ENCODE data around the gene EIF5A2. TPM values are rescaled to one million over a fixed set of nuclear protein-coding genes. Genes with fewer than 3 reads are reported as not detected.

Gene EIF5A2
- total RNA-seq, 1 donor from 2014 or later, result 6.7 TPM

GRCh38 chr3:170866499-170866898 lies 41.9 kb downstream of the EIF5A2 start:
- TF ChIP-seq, protein P1, sequence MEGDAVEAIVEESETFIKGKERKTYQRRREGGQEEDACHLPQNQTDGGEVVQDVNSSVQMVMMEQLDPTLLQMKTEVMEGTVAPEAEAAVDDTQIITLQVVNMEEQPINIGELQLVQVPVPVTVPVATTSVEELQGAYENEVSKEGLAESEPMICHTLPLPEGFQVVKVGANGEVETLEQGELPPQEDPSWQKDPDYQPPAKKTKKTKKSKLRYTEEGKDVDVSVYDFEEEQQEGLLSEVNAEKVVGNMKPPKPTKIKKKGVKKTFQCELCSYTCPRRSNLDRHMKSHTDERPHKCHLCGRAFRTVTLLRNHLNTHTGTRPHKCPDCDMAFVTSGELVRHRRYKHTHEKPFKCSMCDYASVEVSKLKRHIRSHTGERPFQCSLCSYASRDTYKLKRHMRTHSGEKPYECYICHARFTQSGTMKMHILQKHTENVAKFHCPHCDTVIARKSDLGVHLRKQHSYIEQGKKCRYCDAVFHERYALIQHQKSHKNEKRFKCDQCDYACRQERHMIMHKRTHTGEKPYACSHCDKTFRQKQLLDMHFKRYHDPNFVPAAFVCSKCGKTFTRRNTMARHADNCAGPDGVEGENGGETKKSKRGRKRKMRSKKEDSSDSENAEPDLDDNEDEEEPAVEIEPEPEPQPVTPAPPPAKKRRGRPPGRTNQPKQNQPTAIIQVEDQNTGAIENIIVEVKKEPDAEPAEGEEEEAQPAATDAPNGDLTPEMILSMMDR (IDR thresholded peaks at IDR 0.05), result no peak
- DNase-seq (no peak), ATAC-seq (no peak)
- Histone ChIP-seq H3K4me3 (no peak overlapping the region), H3K9me3 (no peaks in the 10 kb centered on the region), H3K27ac (no peak overlapping the region), H3K36me3 (peaks cover 36% of the 10 kb centered on the region), H3K4me1 (peaks cover 29% of the 10 kb centered on the region), H3K27me3 (ENCODE audit: low read depth) (no peaks in the 10 kb centered on the region)
- intact Hi-C loops (cut with DNase I), result no loop called here

DNA sequence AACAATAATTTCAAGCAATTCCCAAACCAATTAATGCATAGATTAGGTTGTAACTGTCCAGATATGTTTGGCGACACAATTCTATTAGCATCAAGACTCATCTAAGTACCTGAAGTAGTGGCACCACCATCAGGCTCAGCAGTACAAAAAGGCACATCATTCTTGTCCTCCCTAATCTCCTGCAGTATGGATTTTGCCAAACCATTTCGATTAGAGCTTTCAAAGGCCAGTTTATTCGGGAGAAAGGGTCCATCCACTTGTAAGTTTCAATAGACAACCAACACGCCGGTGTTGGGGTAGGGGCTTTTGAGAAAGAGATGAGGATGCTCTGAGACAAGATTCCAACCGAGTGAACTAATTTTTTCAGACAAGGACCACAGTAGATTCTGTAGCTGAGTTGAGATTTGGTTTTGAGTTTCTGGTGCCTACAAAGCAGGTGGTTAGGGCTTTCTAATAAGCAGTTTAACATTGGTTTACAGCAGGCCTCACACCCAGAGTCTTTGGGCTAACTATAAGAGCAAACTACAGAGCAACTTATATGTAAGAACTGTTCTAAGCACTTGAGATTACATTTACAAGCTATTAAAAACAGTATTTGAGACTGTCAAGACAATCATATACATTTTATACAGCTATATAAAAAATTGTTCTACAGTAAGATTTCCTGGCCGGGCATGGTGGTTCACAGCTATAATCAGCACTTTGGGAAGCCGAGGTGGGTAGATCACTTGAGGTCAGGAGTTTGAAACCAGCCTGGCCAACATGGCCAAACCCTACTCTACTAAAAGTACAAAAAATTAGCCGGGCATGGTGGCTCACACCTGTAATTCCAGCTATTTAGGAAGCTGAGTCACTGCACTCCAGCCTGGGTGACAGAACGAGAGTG lies 43.0 kb downstream of the EIF5A2 start:
- Histone ChIP-seq H3K4me1 (peaks cover 24% of the 10 kb centered on the region), H3K36me3 (peaks cover 36% of the 10 kb centered on the region), H3K9me3 (no peaks in the 10 kb centered on the region), H3K4me3 (no peak overlapping the region), H3K27me3 (ENCODE audit: low read depth) (no peaks in the 10 kb centered on the region), H3K27ac (no peak overlapping the region)
- intact Hi-C loops (cut with DNase I), result no loop called here
- DNase-seq, result no peak
- TF ChIP-seq, protein P1 (IDR thresholded peaks at IDR 0.05), result no peak
- ATAC-seq, result no peak

GRCh38 chr3:170864525-170865208 lies 43.8 kb downstream of the EIF5A2 start:
- Histone ChIP-seq H3K27me3 (ENCODE audit: low read depth) (no peaks in the 10 kb centered on the region), H3K36me3 (peaks cover 36% of the 10 kb centered on the region), H3K4me3 (no peak overlapping the region), H3K9me3 (no peaks in the 10 kb centered on the region), H3K27ac (no peak overlapping the region), H3K4me1 (peaks cover 24% of the 10 kb centered on the region)
- TF ChIP-seq, protein P1 (IDR thresholded peaks at IDR 0.05), result no peak
- no peak for DNase-seq
- intact Hi-C loops (cut with DNase I), result no loop called here
- ATAC-seq, result no peak

DNA sequence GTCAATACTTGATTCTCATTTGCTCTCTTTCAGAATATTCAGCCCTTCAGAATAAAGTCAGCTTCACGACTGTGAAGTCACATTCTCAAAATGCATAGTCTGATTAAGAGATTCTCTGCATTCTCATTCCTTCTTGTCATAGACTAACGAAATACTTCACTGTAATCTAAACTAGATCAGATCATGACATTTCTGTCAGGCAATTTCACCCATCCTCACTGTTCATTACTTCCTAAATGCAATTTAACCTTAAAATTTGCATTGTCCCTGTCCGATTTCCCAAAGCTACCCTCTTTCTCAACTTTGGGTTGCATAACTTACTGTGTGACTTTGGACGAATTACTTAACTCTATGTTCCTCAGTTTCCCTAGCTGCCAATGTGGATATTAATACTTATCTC lies 44.6 kb downstream of the EIF5A2 start:
- TF ChIP-seq, protein P1 (IDR thresholded peaks at IDR 0.05), result no peak
- no peak overlapping the region for H3K27ac ChIP-seq
- intact Hi-C loops (cut with DNase I), result no loop called here
- peaks cover 36% of the 10 kb centered on the region for H3K36me3 ChIP-seq
- H3K4me1 ChIP-seq, result peaks cover 22% of the 10 kb centered on the region
- H3K27me3 ChIP-seq (ENCODE audit: low read depth), result no peaks in the 10 kb centered on the region
- ATAC-seq (no peak), DNase-seq (no peak)
- H3K4me3 ChIP-seq, result no peak overlapping the region
- H3K9me3 ChIP-seq, result no peaks in the 10 kb centered on the region

- Histone ChIP-seq H3K9me3 (no peaks in the 10 kb centered on the region), H3K36me3 (peaks cover 32% of the 10 kb centered on the region), H3K27ac (no peak overlapping the region), H3K4me3 (no peak overlapping the region), H3K27me3 (ENCODE audit: low read depth) (no peaks in the 10 kb centered on the region), H3K4me1 (peaks cover 11% of the 10 kb centered on the region)
- peak; percentile 28 to 30 for ATAC-seq
- intact Hi-C loops (cut with DNase I), result no loop called here
- DNase-seq, result no peak
- TF ChIP-seq, protein P1 (IDR thresholded peaks at IDR 0.05), result no peak
Measured at GRCh38 chr3:170862618-170863374, 45.6 kb downstream of the EIF5A2 start.

All from lower lobe of right lung (tissue), 2 donors.